ENCODE measurements around the gene SEPTIN2.
"Not testable (repeated sequence)": the region's sequence is repeated elsewhere in the genome, so short reads cannot be mapped to it uniquely, and the experiment has no call there.

SEPTIN2 gene

GRCh38 chr2:241354668-241355658 lies 39.2 kb downstream of the SEPTIN2 start:
- DNase-seq, result peak; percentile 48

- DNase-seq, result peak; percentile 93
Observed at GRCh38 chr2:241355983-241356870, 40.5 kb downstream of the SEPTIN2 start, which contains the start of gene FARP2. FARP2 (plus strand) TSS chr2:241356285; CDS start chr2:241373108, 16,823 bp downstream.

GRCh38 chr2:241356871-241357260 lies 41.1 kb downstream of the SEPTIN2 start:
- DNase-seq, result no peak

- DNase-seq, result no peak
Observed at GRCh38 chr2:241357531-241357930, 41.8 kb downstream of the SEPTIN2 start.

GRCh38 chr2:241358470-241358869 lies 42.7 kb downstream of the SEPTIN2 start:
- no peak for DNase-seq

- no peak for DNase-seq
Observed at GRCh38 chr2:241359481-241360045, 43.8 kb downstream of the SEPTIN2 start.

DNA sequence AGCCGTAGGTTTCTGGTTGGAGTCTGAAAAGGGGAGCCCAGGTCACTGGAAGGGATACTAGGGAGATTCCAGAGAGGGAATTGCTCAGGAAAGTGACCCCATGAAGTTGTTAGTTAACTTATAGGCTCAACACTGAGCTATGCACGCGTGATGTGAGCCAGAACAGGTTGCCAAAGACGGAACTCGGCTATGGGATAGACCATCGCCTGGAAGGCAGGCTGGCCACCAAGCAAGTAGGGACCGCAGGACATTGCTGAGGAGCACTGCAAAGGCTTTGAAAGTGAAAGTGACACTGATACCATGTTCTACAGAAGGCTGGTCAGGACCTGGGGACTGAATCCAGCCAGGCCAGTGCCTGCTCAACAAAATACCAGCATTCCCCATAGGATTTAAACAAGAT lies 47.7 kb downstream of the SEPTIN2 start:
- DNase-seq, result no peak

DNA sequence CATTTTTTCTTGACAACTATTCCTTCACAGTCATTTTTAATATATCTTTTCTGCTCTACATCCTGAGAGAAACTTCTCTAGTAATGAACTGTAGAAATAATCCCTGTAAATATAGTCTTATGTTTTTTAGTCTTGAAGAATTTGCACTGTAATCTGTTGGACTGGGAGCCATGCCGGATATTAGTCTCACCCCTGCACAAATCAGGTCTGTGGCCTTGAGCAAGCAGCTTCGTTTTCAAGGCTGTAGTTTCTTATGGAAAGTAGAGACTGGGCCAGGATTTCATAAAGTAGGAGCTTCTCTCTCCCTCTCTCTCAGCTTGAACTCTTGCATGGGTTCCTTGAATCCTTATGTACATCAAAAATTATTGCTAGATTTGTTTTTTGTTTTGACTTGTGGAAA lies 49.1 kb downstream of the SEPTIN2 start:
- no peak for DNase-seq

GRCh38 chr2:241366678-241367077 lies 51.0 kb downstream of the SEPTIN2 start:
- DNase-seq, result no peak

DNA sequence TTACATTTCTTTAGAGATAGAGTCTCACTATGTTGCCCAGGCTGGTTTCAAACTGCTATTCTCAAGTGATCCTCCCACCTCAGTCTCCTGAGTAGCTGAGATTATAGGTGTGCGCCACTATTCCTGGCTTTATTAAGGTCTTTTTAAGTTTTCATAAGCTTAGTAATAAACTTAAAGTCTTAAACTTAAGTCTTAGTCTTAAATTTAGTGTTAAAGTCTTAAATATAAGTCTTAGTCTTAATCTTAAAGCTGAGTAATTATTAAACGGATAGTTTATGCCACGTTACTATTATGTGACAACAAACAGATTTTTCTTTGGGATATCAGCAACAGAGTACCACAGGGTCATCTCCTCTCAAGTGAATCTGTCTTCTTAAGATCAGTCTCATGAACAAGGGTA lies 52.9 kb downstream of the SEPTIN2 start:
- DNase-seq, result no peak

DNA sequence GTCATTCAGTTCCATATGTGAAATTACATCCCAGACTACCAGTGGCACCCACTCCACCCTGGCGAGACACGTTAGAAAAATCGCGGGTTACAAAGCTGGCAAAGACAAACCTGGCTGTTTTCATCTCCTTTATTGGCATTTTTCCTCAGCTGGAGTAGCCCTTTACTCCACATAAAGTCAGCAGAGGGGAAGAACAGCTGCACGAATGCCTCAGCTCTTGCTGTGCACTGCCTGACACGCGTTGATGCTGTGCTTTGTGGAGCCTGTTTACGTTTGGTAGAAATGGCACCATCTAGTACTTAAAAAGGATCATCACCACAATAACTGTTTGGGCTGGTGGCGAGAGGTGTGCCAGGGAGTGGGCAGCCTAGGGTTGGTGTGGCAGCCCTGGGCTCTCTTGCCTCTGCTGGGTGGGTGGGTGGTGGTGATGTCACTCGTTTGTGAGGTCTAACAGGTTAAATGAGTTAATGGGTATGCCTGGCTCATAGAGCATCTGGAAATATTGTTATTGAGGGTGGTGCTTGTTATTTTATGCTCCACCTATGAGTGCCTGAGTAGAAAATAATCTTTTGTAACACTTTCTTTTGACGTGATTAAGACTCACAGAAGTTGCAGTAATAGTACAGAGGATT lies 56.8 kb downstream of the SEPTIN2 start:
- no peak for DNase-seq

DNA sequence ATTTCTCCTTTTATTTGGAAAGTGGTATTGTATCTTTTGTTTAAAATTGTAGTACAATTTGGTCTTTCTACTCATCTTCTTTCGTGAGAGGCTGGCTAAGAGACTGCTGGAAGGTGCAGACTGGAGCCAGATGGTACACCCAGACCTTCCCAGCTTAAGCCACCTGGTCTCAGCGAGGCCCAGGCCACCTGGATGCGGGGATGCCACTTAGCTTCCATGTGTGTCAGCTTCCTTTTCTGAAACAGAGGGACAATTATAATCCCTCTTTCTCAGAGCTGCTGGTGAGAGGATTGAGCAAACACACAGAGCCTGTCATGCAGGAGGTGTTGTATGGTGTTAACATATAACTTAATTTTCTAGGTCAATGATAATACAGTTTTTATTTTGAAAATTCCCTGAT lies 57.7 kb downstream of the SEPTIN2 start:
- no peak for DNase-seq

- not testable (repeated sequence) for DNase-seq
Observed at GRCh38 chr2:241373906-241374305, 58.2 kb downstream of the SEPTIN2 start.

- DNase-seq, result no peak
Observed at GRCh38 chr2:241375300-241375699, 59.6 kb downstream of the SEPTIN2 start.

- DNase-seq, result no peak
Observed at GRCh38 chr2:241376808-241377207, 61.1 kb downstream of the SEPTIN2 start.

DNA sequence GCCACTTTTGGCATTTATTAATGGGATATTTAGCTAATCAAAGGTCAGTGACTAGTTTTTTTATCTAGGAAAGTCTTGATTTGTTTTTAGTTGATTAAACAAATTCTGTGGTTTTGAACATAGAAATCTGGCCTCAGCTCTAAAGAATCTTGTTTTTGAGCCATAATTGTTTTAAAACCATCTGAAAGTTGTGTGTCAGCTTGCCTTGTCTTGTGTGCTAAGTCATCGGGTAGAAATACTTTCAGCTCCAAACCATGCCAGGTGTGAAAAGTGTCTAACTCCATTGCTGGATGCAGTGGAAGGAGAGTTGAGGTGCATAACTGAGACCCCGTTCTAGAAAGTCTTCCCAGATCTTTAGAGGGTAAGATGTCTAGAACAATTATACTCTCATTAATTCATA lies 63.1 kb downstream of the SEPTIN2 start:
- no peak for DNase-seq

- DNase-seq, result no peak
Observed at GRCh38 chr2:241379481-241380480, 64.1 kb downstream of the SEPTIN2 start.

GRCh38 chr2:241381872-241382271 lies 66.1 kb downstream of the SEPTIN2 start:
- no peak for DNase-seq

- DNase-seq, result not testable (repeated sequence)
Observed at GRCh38 chr2:241385450-241385849, 69.7 kb downstream of the SEPTIN2 start.

- no peak for DNase-seq
Observed at GRCh38 chr2:241386519-241386918, 70.8 kb downstream of the SEPTIN2 start.

- no peak for DNase-seq
Observed at GRCh38 chr2:241389697-241390096, 74.0 kb downstream of the SEPTIN2 start.

All from activated T-cell treated with anti-CD3 and anti-CD28 coated beads for 4 hours (primary cell).